ENCODE data around the gene SLCO1B1. TPM values are rescaled to one million over a fixed set of nuclear protein-coding genes. Genes with fewer than 3 reads are reported as not detected.
"Not testable (repeated sequence)": the region's sequence is repeated elsewhere in the genome, so short reads cannot be mapped to it uniquely, and the experiment has no call there.

SLCO1B1 gene
- total and polyA plus RNA-seq, 11 donors: 0.33 TPM; not detected in 10

GRCh38 chr12:21118760-21119159 is 12.2 kb upstream of the SLCO1B1 start:
- no peaks in the 10 kb centered on the region for H3K4me1 ChIP-seq
- no peak overlapping the region for H3K27ac ChIP-seq
- DNase-seq (no peak), ATAC-seq (no peak)
- H3K27me3 ChIP-seq: no peaks in the 10 kb centered on the region
- peaks cover 0 to 13% (median 0%) of the 10 kb centered on the region in 12 donors for H3K9me3 ChIP-seq
- TF ChIP-seq POLR2A (IDR thresholded peaks at IDR 0.05) (no peak), CTCF (IDR thresholded peaks at IDR 0.05) (no peak)
- intact Hi-C loops (cut with DNase I): no loop called here
- 39 to 46% (median 44%) methylated on average over 1 of the region's 1 CpG for WGBS, 4 donors
- H3K36me3 ChIP-seq: no peaks in the 10 kb centered on the region
- no peak overlapping the region for H3K4me3 ChIP-seq

GRCh38 chr12:21129351-21129750 is 1.6 kb upstream of the SLCO1B1 start:
- WGBS, 4 donors: 71 to 76% (median 73%) methylated on average over 3 of the region's 3 CpGs
- Histone ChIP-seq H3K9me3 (no peaks in the 10 kb centered on the region), H3K4me1 (no peaks in the 10 kb centered on the region), H3K4me3 (no peak overlapping the region), H3K27ac (no peak overlapping the region), H3K36me3 (no peaks in the 10 kb centered on the region), H3K27me3 (no peaks in the 10 kb centered on the region)
- ATAC-seq: no peak
- TF ChIP-seq POLR2A (IDR thresholded peaks at IDR 0.05) (no peak), CTCF (IDR thresholded peaks at IDR 0.05) (no peak)
- intact Hi-C loops (cut with DNase I): no loop called here
- no peak for DNase-seq

GRCh38 chr12:21129906-21130305 is 1.1 kb upstream of the SLCO1B1 start:
- TF ChIP-seq POLR2A (IDR thresholded peaks at IDR 0.05): no peak
- TF ChIP-seq CTCF (IDR thresholded peaks at IDR 0.05): no peak
- intact Hi-C loops (cut with DNase I): no loop called here
- WGBS, 4 donors: 38 to 60% (median 47%) methylated on average over 1 of the region's 1 CpG

GRCh38 chr12:21137318-21137999 is 6.5 kb downstream of the SLCO1B1 start:
- ATAC-seq; H3K4me1 ChIP-seq; H3K27ac ChIP-seq; intact Hi-C loops (cut with DNase I); H3K4me3 ChIP-seq; H3K27me3 ChIP-seq; DNase-seq; H3K36me3 ChIP-seq; H3K9me3 ChIP-seq: not testable (repeated sequence)
- WGBS, 4 donors: 83 to 89% (median 87%) methylated on average over 13 to 14 of the region's 14 CpGs

More at GRCh38 chr12:21129906-21130305, 1.1 kb upstream of the SLCO1B1 start:
- Histone ChIP-seq H3K4me3 (no peak overlapping the region), H3K27ac (no peak overlapping the region), H3K27me3 (no peaks in the 10 kb centered on the region), H3K9me3 (no peaks in the 10 kb centered on the region), H3K36me3 (no peaks in the 10 kb centered on the region), H3K4me1 (no peaks in the 10 kb centered on the region)
- DNase-seq: no peak
- ATAC-seq: no peak

GRCh38 chr12:21138016-21138415 is 7.0 kb downstream of the SLCO1B1 start:
- no peaks in the 10 kb centered on the region for H3K27me3 ChIP-seq
- peaks cover 0 to 7% (median 0%) of the 10 kb centered on the region in 12 donors for H3K9me3 ChIP-seq
- WGBS, 4 donors: 78 to 86% (median 85%) methylated on average over 2 of the region's 2 CpGs
- DNase-seq (no peak), ATAC-seq (no peak)
- no peaks in the 10 kb centered on the region for H3K4me1 ChIP-seq
- no peak overlapping the region for H3K27ac ChIP-seq
- no peaks in the 10 kb centered on the region for H3K36me3 ChIP-seq
- H3K4me3 ChIP-seq: no peak overlapping the region
- intact Hi-C loops (cut with DNase I): no loop called here
- TF ChIP-seq POLR2A (IDR thresholded peaks at IDR 0.05) (no peak), CTCF (IDR thresholded peaks at IDR 0.05) (no peak)

Data from heart left ventricle (tissue), 16 donors.